Body of pancreas (tissue), 4 donors: ENCODE measurements around the gene TMEM255B. TPM values are rescaled to one million over a fixed set of nuclear protein-coding genes. Genes with fewer than 3 reads are reported as not detected.

Experiments
- ATAC-seq: fragments of 150-250 bp; one replicate; pipeline ENCODE4 v1.9.1; 2016
- DNase-seq, 4 donors: peaks; one replicate each; pipeline ENCODE4 v3.0.0-alpha.2; 2019
- H3K27ac ChIP-seq, 4 donors: fragments of 200-600 bp; sonication (generic); 1 replicate in 3 of 4; 2 replicates in 1 of 4; pipeline versions ENCODE4 v1.5.1 to v1.6.1; 2016 to 2019; ENCODE audit warnings: mild to moderate bottlenecking in 1 of 4, mixed read lengths in 1 of 4, moderate library complexity in 1 of 4
- H3K27me3 ChIP-seq, 2 donors: fragments of 200-600 bp; sonication (generic); one replicate each; pipeline ENCODE4 v1.6.0; 2016; ENCODE audit warnings: mild to moderate bottlenecking in 1 of 2
- H3K36me3 ChIP-seq, 2 donors: fragments of 200-600 bp; sonication (generic); replicated peaks in 1 of 2; 2 replicates each; pipeline ENCODE4 v1.5.1; 2016; ENCODE audit warnings: low read depth in 2 of 2; ENCODE audit not compliant: insufficient read depth in 1 of 2
- H3K4me1 ChIP-seq: fragments of 200-600 bp; sonication (generic); one replicate; pipeline ENCODE4 v1.6.0; 2016
- H3K4me3 ChIP-seq, 2 donors: fragments of 200-600 bp; sonication (generic); 1 replicate in 1 of 2; 2 replicates in 1 of 2; pipeline ENCODE4 v1.5.1; 2016 to 2019
- H3K9me3 ChIP-seq, 3 donors: fragments of 200-600 bp; sonication (generic); 1 replicate in 2 of 3; 2 replicates in 1 of 3; pipeline ENCODE4 v1.5.1; 2016
- POLR2A ChIP-seq, 3 donors: fragments of 450-650 bp; IDR thresholded peaks; one replicate each; pipeline ENCODE4 v1.6.1; 2016; ENCODE audit warnings: antibody characterized with exemption in 3 of 3, mild to moderate bottlenecking in 2 of 3
- WGBS, 2 donors: methylation state at CpG; one replicate each; pipeline ENCODE4 v1.1.5; 2017; 5-methylcytosine and 5-hydroxymethylcytosine counted together
- intact Hi-C: fragments of 100-400 bp; cut with DNase I; formaldehyde crosslinking; loops from one replicate; pipeline ENCODE4 v1.15.1; 2023
- total RNA-seq, 2 donors: library from RNA; depleted of rRNA; stranded (reverse); fragments of >200 nt; gene quantifications; one replicate each; pipeline ENCODE4 v1.1.0, GENCODE V29; 2016
- TF ChIP-seq, protein P1 (sequence below), 7 experiments: fragments of 450-650 bp in 4 of 7; fragments of 200-600 bp in 3 of 7; sonication (generic) in 3 of 7; IDR thresholded peaks; one replicate each; pipeline ENCODE4 v1.5.1; 2016 to 2019; ENCODE audit warnings: antibody characterized with exemption in 7 of 7

The TMEM255B gene
- total RNA-seq, 2 donors from 2014 or later, result 1.0 to 4.6 TPM

DNA sequence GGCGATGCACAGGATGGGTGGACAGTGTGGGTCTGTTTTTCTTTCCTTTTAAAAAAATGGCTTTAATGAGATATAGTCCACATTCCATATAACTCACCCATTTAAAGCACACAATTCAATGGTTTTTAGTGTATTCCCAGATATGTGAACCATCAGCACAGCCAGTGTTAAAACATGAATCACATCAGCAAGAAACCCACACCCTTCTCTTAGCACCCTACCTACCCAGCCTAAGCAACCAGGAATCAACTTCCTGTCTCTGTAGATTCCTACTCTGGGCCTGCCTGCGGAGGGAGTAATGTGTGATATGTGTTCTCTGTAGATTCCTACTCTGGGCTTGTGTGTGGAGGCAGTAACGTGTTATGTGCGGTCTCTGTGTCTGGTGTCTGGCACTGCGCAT is 11.9 kb downstream of the TMEM255B start:
- H3K4me3 ChIP-seq, result no peak overlapping the region
- no peak overlapping the region for H3K27ac ChIP-seq
- TF ChIP-seq, protein P1, sequence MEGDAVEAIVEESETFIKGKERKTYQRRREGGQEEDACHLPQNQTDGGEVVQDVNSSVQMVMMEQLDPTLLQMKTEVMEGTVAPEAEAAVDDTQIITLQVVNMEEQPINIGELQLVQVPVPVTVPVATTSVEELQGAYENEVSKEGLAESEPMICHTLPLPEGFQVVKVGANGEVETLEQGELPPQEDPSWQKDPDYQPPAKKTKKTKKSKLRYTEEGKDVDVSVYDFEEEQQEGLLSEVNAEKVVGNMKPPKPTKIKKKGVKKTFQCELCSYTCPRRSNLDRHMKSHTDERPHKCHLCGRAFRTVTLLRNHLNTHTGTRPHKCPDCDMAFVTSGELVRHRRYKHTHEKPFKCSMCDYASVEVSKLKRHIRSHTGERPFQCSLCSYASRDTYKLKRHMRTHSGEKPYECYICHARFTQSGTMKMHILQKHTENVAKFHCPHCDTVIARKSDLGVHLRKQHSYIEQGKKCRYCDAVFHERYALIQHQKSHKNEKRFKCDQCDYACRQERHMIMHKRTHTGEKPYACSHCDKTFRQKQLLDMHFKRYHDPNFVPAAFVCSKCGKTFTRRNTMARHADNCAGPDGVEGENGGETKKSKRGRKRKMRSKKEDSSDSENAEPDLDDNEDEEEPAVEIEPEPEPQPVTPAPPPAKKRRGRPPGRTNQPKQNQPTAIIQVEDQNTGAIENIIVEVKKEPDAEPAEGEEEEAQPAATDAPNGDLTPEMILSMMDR (IDR thresholded peaks at IDR 0.05), result no peak
- TF ChIP-seq POLR2A (IDR thresholded peaks at IDR 0.05), result no peak
- WGBS, 2 donors, result 91 to 94% methylated on average over 5 of the region's 5 CpGs
- DNase-seq, result no peak
- H3K4me1 ChIP-seq, result no peaks in the 10 kb centered on the region
- H3K27me3 ChIP-seq, result no peaks in the 10 kb centered on the region
- ATAC-seq, result no peak
- H3K9me3 ChIP-seq, result peaks cover 0 to 4% (median 0%) of the 10 kb centered on the region in 3 donors
- intact Hi-C loops, result no loop called here
- H3K36me3 ChIP-seq, result no peaks in the 10 kb centered on the region

DNA sequence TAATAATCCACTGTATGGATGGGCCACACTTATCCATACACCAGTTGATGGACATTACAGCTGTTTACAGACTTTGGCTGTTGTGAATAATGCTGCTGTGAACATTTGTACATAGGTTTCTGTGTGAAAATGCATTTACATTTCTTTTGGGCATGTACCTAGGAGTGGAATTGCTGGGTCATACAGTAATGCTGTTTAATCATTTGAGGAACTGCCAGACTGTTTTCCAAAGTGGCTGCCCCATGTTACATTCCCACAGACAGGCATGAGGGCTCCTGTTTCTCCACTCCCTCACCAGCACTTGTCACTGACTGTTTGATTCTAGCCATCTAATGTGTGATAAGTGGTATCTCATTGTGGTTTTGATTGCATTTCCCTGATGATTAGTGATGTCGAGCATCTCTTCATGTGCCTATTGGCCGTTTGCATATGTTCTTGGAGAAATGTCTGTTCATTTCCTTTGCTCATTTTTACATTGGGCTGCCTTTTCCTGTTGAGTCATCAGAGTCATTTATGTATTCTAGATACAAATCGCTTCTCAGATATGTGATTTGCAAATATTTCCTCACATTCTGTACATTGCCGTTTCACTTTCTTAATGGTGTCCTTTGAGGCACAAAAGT is 12.8 kb downstream of the TMEM255B start:
- Histone ChIP-seq H3K9me3 (peaks cover 0 to 4% (median 0%) of the 10 kb centered on the region in 3 donors), H3K27ac (no peak overlapping the region), H3K4me3 (no peak overlapping the region), H3K36me3 (no peaks in the 10 kb centered on the region), H3K4me1 (no peaks in the 10 kb centered on the region), H3K27me3 (no peaks in the 10 kb centered on the region)
- ATAC-seq (no peak), DNase-seq (no peak)
- WGBS, 2 donors, result 36 to 43% methylated on average over 4 of the region's 4 CpGs
- TF ChIP-seq, protein P1 (IDR thresholded peaks at IDR 0.05), result no peak
- TF ChIP-seq POLR2A (IDR thresholded peaks at IDR 0.05), result no peak
- intact Hi-C loops, result no loop called here

DNA sequence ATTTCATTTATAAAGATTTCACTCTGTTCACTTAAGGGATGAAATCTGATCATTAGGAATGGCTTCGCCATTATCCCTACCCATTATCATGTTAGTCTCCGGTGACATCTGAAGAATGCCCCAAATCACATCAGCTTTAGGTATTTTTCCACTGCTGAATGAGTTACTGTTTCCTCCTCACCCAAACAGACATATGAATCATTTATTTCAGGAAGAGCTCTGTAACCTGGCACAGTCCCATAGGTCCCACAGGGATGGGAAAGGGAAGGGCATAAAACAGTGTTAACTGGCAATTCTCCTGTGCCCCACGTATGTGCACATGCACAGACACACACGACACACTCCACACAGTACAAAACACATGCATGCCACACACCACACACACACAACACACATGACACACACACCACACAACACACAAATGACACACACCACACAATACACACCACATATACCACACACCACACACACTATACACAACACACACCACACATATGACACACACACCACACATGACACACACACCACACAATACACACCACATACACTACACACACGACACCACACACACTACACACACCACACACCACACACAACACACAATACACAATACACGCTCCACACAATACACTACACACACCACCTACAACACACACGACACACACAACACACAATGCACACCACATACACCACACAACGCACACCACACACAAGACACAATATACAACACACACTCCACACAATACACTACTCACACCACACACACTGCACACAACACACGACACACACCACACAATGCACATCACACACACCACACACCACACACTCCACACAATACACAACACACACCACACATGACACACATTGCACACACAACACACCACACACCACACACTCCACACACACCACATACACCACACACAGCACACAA is 15.4 kb downstream of the TMEM255B start:
- intact Hi-C loops, result no loop called here
- ATAC-seq (peak; percentile 53), DNase-seq (no peak)
- Histone ChIP-seq H3K9me3 (peaks cover 0 to 4% (median 0%) of the 10 kb centered on the region in 3 donors), H3K27me3 (no peaks in the 10 kb centered on the region), H3K4me3 (no peak overlapping the region), H3K4me1 (no peaks in the 10 kb centered on the region), H3K27ac (no peak overlapping the region), H3K36me3 (no peaks in the 10 kb centered on the region)
- 53 to 67% methylated on average over 9 of the region's 9 CpGs for WGBS, 2 donors
- TF ChIP-seq, protein P1 (IDR thresholded peaks at IDR 0.05), result no peak
- TF ChIP-seq POLR2A (IDR thresholded peaks at IDR 0.05), result no peak

DNA sequence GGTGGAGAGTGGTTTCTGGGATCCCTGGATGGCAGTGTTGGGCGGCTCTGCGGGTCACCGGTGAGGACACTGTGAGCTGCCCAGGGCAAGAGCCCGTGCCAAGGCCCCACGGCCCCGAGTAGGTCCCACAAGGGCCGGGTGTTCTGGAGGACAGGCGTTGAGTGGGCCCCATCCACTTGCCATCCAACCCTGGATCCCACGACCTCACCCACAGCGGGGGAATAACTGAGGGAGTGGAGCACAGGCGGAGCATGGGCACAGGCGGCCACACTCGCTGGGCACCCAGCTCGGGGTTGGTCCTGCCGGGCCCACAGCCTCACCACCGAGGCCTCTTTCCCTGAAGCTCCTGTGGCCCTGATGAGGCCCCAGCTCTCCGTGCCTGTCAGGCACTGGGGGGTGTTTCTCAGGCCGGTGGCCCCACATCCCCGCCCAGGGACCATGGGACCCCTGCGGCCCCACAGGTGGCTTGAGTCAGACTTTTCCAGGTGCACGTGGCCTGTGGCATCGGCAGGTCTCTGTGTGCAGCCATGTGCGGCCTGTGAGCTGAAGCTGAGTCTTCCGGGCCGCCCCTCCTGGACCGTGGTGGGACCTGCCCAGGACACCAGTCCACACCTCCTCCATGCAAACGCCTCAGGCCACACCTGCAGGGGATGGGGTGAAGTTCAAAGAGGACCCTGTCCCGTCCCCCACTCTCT is 16.6 kb downstream of the TMEM255B start:
- DNase-seq (no peak), ATAC-seq (no peak)
- Histone ChIP-seq H3K27me3 (no peaks in the 10 kb centered on the region), H3K36me3 (no peaks in the 10 kb centered on the region), H3K4me1 (no peaks in the 10 kb centered on the region), H3K9me3 (peaks cover 0 to 4% (median 0%) of the 10 kb centered on the region in 3 donors), H3K27ac (no peak overlapping the region), H3K4me3 (no peak overlapping the region)
- 74% methylated on average over 27 of the region's 28 CpGs; no CpG with 5 or more reads in 1 of the 2 donors for WGBS, 2 donors
- intact Hi-C loops, result no loop called here
- no peak for TF ChIP-seq POLR2A (IDR thresholded peaks at IDR 0.05)
- TF ChIP-seq, protein P1 (IDR thresholded peaks at IDR 0.05), result no peak
